K562 (cell line): ENCODE measurements around the gene HTR4. TPM values are rescaled to one million over a fixed set of nuclear protein-coding genes. Genes with fewer than 3 reads are reported as not detected.
A peak's percentile ranks its signal among the peaks of the same experiment; 100 is the strongest.

ENCODE experiments used
- ATAC-seq: fragments of 200-7000 bp; cut with Tn5 transposase; 3 replicates; pipeline ENCODE4 v1.9.1; 2020; ENCODE audit warnings: moderate library complexity
- BruUV-seq: library from RNA; stranded (reverse); fragments of 400-500 nt; replicated peaks from 2 replicates; lab custom pipeline; 2021; lab: Mats Ljungman, UMichigan
- CTCF ChIA-PET: fragments of 300-600 bp; formaldehyde crosslinking; extraction: SDS; loops from one replicate; lab custom pipeline; 2021; ENCODE audit warnings: low intra/inter-chr PET ratio; lab: Yijun Ruan, JAX
- POLR2A ChIA-PET: fragments of 300-600, 350-650 bp; sonication (Branson Sonifier 250); formaldehyde crosslinking; extraction: SDS; loops from one replicate; lab custom pipeline; 2021; ENCODE audit warnings: antibody characterized with exemption, inconsistent platforms; lab: Yijun Ruan, JAX
- DNase-seq, 4 experiments: peaks; one replicate each; pipeline versions ENCODE4 v3.0.0 to v3.0.0-alpha.2; 2011 to 2018; ENCODE audit warnings: low spot score in 3 of 4, mixed read lengths in 3 of 4; ENCODE audit errors: extremely low read depth in 1 of 4
- FAIRE-seq: peaks from 2 replicates; lab custom pipeline; 2011; peaks lifted over from hg19 to GRCh38; lab: Jason Lieb, UNC
- H2AFZ ChIP-seq: 2 replicates; pipeline ENCODE4 v1.6.0; 2011; ENCODE audit warnings: low read depth, low read length, control low read depth, inconsistent platforms
- H3K27ac ChIP-seq: fragments of 200-600 bp; 3 replicates; pipeline ENCODE4 v1.8.0; 2011; ENCODE audit warnings: low read depth, mild to moderate bottlenecking, control low read depth, inconsistent platforms, low read length, moderate library complexity, mixed read lengths; ENCODE audit errors: extremely low read depth
- H3K27me3 ChIP-seq, 2 experiments: fragments of 300-600 bp in 1 of 2; 2 replicates in 1 of 2; 3 replicates in 1 of 2; pipeline versions ENCODE4 v1.6.0 to v1.8.0; 2011; ENCODE audit warnings: inconsistent platforms in 2 of 2, low read length in 2 of 2, mild to moderate bottlenecking in 1 of 2, mixed read lengths in 1 of 2, moderate library complexity in 1 of 2; ENCODE audit not compliant: control insufficient read depth in 2 of 2, insufficient read depth in 2 of 2
- H3K36me3 ChIP-seq: fragments of 300-600 bp; 3 replicates; pipeline ENCODE4 v1.8.0; 2011; ENCODE audit warnings: mild to moderate bottlenecking, low read length, inconsistent platforms; ENCODE audit not compliant: control insufficient read depth, insufficient read depth
- H3K4me1 ChIP-seq, 2 experiments: fragments of 200-600 bp in 1 of 2; replicated peaks in 1 of 2; 2 replicates in 1 of 2; 3 replicates in 1 of 2; pipeline versions ENCODE4 v1.5.1 to v1.8.0; 2011; ENCODE audit warnings: inconsistent platforms in 2 of 2, low read length in 2 of 2, mild to moderate bottlenecking in 1 of 2, mixed read lengths in 1 of 2, moderate library complexity in 1 of 2; ENCODE audit not compliant: control insufficient read depth in 2 of 2, insufficient read depth in 2 of 2
- H3K4me2 ChIP-seq: 2 replicates; pipeline ENCODE4 v1.6.1; 2011; ENCODE audit warnings: low read length, control low read depth, inconsistent platforms, mixed read lengths; ENCODE audit not compliant: insufficient read depth
- H3K4me3 ChIP-seq: fragments of 200-600 bp; sonication (generic), shearing (Covaris generic); 2 replicates; pipeline ENCODE4 v1.5.1; 2016; ENCODE audit warnings: control low read depth, inconsistent platforms
- H3K79me2 ChIP-seq: fragments of 200-600 bp; 3 replicates; pipeline ENCODE4 v1.8.0; 2011; ENCODE audit warnings: low read length, inconsistent platforms; ENCODE audit not compliant: control insufficient read depth, insufficient read depth
- H3K9ac ChIP-seq, 2 experiments: 2 replicates each; pipeline versions ENCODE4 v1.6.0 to v1.6.1; 2011; ENCODE audit warnings: low read depth in 2 of 2, low read length in 2 of 2, control low read depth in 1 of 2, inconsistent platforms in 1 of 2, mild to moderate bottlenecking in 1 of 2, mixed read lengths in 1 of 2; ENCODE audit not compliant: insufficient read depth in 1 of 2
- H3K9me1 ChIP-seq: one replicate; pipeline ENCODE4 v1.6.0; 2011; ENCODE audit warnings: inconsistent platforms, mild to moderate bottlenecking, low read length, moderate library complexity; ENCODE audit not compliant: control insufficient read depth, insufficient read depth
- H3K9me3 ChIP-seq: replicated peaks from 2 replicates; pipeline ENCODE4 v1.5.1; 2011; ENCODE audit warnings: low read depth, low read length, inconsistent platforms; ENCODE audit not compliant: control insufficient read depth, insufficient read depth
- H4K20me1 ChIP-seq: replicated peaks from 2 replicates; pipeline ENCODE4 v1.6.1; 2011; ENCODE audit warnings: low read length, inconsistent platforms, mixed read lengths; ENCODE audit not compliant: control insufficient read depth, insufficient read depth
- CREBBP ChIP-seq: IDR thresholded peaks from one replicate; pipeline ENCODE4 v1.6.1; 2012; ENCODE audit warnings: low read depth, mild to moderate bottlenecking, control low read depth, inconsistent platforms, low read length
- EP400 ChIP-seq: fragments of 450-650 bp; IDR thresholded peaks from 2 replicates; pipeline ENCODE4 v1.6.1; 2017; ENCODE audit warnings: antibody characterized with exemption, mild to moderate bottlenecking, moderate library complexity
- NFE2L1 ChIP-seq: fragments of 450-650 bp; IDR thresholded peaks from 2 replicates; pipeline ENCODE4 v1.6.1; 2016; ENCODE audit warnings: missing genetic modification characterization, low read depth, mild to moderate bottlenecking, missing compliant biosample characterization, moderate library complexity, borderline replicate concordance
- in situ Hi-C: fragments of 300-500 bp; cut with MboI; formaldehyde crosslinking; loops from 4 replicates; pipeline ENCODE4 v1.15.0; 2018; ENCODE audit warnings: inconsistent platforms, mixed read lengths
- intact Hi-C: fragments of 100-400 bp; cut with micrococcal nuclease; formaldehyde crosslinking; loops from 2 replicates; pipeline ENCODE4 v1.14.2; 2022
- polyA plus RNA-seq, 8 experiments: library from polyadenylated mRNA; depleted of rRNA in 4 of 8; stranded (reverse) in 5 of 8; unstranded in 3 of 8; fragments of >200 nt; fragmentation: Nextera tagmentation in 2 of 8; fragmentation: Illumina TruSeq in 1 of 8; extraction: Ambion mirVana in 2 of 8; extraction: Trizol in 1 of 8; gene quantifications; 2 replicates each; pipeline versions ENCODE4 v1.2.1 to v1.2.3, GENCODE V29; 2011 to 2014; ENCODE audit warnings: inconsistent platforms in 1 of 8, missing spikeins in 1 of 8
- total RNA-seq, 7 experiments: library from RNA; depleted of rRNA in 6 of 7; stranded (reverse); fragments of >200 nt in 6 of 7; fragmentation: Illumina TruSeq in 2 of 7; extraction: Trizol in 2 of 7; gene quantifications; 2 replicates each; pipeline versions ENCODE4 v1.2.1 to v1.2.3, GENCODE V29; 2011 to 2021; ENCODE audit warnings: low replicate concordance in 1 of 7
- TF ChIP-seq, protein P1 (sequence below): fragments of 200-400 bp; formaldehyde crosslinking; IDR thresholded peaks from 2 replicates; pipeline ENCODE4 v1.6.1; 2017; ENCODE audit warnings: mild to moderate bottlenecking, low read depth, low read length, moderate library complexity

HTR4 gene
- total and polyA plus RNA-seq, 9 of the 15 experiments (the other 6 are each of a cell fraction or from before 2014, with no cell fraction given): 0.13 TPM; not detected in 8

DNA sequence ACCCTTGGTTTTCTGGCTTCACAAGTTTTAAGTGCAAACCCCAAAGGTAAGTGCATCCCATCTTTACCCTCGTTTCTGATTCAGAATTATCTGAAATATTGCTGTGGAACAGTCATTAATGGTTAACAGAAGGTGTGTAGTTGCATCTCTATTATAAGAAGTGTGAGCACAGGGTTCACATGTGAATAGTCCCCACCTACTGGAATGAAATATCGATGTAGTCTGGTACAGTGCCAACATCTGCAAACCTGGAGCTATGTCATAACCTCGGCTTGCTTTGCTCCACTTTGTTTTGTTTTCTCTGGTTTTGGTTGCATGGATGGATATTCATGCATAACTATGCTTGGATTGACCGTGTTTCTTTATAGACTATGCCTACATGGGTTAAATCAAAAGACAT lies 12.6 kb downstream of the HTR4 start (continued):
- TF ChIP-seq, protein P1, sequence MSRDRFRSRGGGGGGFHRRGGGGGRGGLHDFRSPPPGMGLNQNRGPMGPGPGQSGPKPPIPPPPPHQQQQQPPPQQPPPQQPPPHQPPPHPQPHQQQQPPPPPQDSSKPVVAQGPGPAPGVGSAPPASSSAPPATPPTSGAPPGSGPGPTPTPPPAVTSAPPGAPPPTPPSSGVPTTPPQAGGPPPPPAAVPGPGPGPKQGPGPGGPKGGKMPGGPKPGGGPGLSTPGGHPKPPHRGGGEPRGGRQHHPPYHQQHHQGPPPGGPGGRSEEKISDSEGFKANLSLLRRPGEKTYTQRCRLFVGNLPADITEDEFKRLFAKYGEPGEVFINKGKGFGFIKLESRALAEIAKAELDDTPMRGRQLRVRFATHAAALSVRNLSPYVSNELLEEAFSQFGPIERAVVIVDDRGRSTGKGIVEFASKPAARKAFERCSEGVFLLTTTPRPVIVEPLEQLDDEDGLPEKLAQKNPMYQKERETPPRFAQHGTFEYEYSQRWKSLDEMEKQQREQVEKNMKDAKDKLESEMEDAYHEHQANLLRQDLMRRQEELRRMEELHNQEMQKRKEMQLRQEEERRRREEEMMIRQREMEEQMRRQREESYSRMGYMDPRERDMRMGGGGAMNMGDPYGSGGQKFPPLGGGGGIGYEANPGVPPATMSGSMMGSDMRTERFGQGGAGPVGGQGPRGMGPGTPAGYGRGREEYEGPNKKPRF: no peak
- TF ChIP-seq NFE2L1: no peak

DNA sequence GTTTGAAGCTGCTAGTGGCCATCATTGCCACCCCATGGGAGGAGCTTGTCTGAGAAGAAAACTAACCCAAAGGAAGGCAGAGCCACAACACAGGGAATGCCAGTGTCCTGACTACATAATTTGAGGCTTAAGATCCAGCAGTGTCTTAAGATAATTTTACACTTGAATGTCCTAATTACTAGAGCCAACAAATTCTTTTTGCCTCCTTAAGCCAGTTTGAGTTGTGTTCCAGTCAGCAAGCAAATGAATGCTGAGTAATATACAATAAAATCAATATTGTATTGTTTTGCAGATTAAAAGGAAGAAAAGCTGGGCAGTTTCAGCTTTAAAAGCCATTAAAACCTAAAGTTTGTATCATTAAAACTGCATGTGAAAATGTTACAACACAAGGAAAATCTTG lies 13.9 kb downstream of the HTR4 start:
- Histone ChIP-seq H3K36me3 (no peaks in the 10 kb centered on the region), H3K27ac (no peak overlapping the region; the same call in 2 of the 3 replicates), H3K4me3 (no peak overlapping the region), H2AFZ (peak overlapping the region; percentile 82), H3K9me3 (no peaks in the 10 kb centered on the region), H3K4me1 (peaks cover 4 to 31% of the 10 kb centered on the region in 2 experiments; a peak in 4 of 5 replicates), H3K79me2 (no peaks in the 10 kb centered on the region), H4K20me1 (no peaks in the 10 kb centered on the region), H3K4me2 (no peak overlapping the region), H3K9ac (no peak overlapping the region), H3K9me1 (no peaks in the 10 kb centered on the region), H3K27me3 (no peaks in the 10 kb centered on the region)
- peak; percentile 99 for TF ChIP-seq CREBBP
- no peak for TF ChIP-seq EP400
- in situ Hi-C loops: no loop called here
- FAIRE-seq: no peak
- ATAC-seq: no peak; the same call in 2 of the 3 replicates
- POLR2A ChIA-PET: interaction anchor here (0.7 to 1.8 kb wide), 4 partner anchors 10 to 19 kb away, joined by 3 to 4 read pairs (median 4); no protein-coding TSS in a partner anchor
- no TSS peak for BruUV-seq
- CTCF ChIA-PET: no interaction called here
- intact Hi-C loops: no loop called here
- DNase-seq: no peak
